GM21390 (cell line): ENCODE measurements around the gene RPL12.
A peak's percentile ranks its signal among the peaks of the same experiment; 100 is the strongest.
"Not testable (repeated sequence)": the region's sequence is repeated elsewhere in the genome, so short reads cannot be mapped to it uniquely, and the experiment has no call there.

Source experiments
- ATAC-seq: cut with Tn5 transposase; IDR thresholded peaks from one replicate; pipeline ENCODE4 v1.9.1; 2021; ENCODE audit not compliant: unreplicated experiment

RPL12 gene

GRCh38 chr9:127470662-127471061 is 19.5 kb upstream of the RPL12 start:
- ATAC-seq, result no peak

- no peak for ATAC-seq
Measured at GRCh38 chr9:127467621-127468020, 16.4 kb upstream of the RPL12 start.

GRCh38 chr9:127466407-127466917 is 15.3 kb upstream of the RPL12 start:
- ATAC-seq, result not testable (repeated sequence)

GRCh38 chr9:127463911-127464310 is 12.7 kb upstream of the RPL12 start:
- no peak for ATAC-seq

- ATAC-seq, result no peak
Measured at GRCh38 chr9:127463382-127463781, 12.2 kb upstream of the RPL12 start.

- ATAC-seq, result no peak
Measured at GRCh38 chr9:127458921-127459320, 7.7 kb upstream of the RPL12 start.

- ATAC-seq, result no peak
Measured at GRCh38 chr9:127457191-127457878, 6.1 kb upstream of the RPL12 start.

- no peak for ATAC-seq
Measured at GRCh38 chr9:127455324-127455992, 4.3 kb upstream of the RPL12 start.

- no peak for ATAC-seq
Measured at GRCh38 chr9:127452691-127453090, 1.5 kb upstream of the RPL12 start.

GRCh38 chr9:127451858-127452656 is 851 bp upstream of the RPL12 start:
- ATAC-seq, result peak; percentile 7

GRCh38 chr9:127451608-127451857 is 327 bp upstream of the RPL12 start:
- ATAC-seq, result peak; percentile 8

GRCh38 chr9:127450243-127450760 is 904 bp downstream of the RPL12 start:
- peak; percentile 1 for ATAC-seq

GRCh38 chr9:127449332-127449966 is 1.8 kb downstream of the RPL12 start:
- ATAC-seq, result no peak

GRCh38 chr9:127448112-127448805 is 2.9 kb downstream of the RPL12 start:
- no peak for ATAC-seq

- ATAC-seq, result no peak
Measured at GRCh38 chr9:127447416-127448111, 3.6 kb downstream of the RPL12 start.

GRCh38 chr9:127446713-127447415 is 4.3 kb downstream of the RPL12 start:
- no peak for ATAC-seq

GRCh38 chr9:127445851-127446712 is 5.1 kb downstream of the RPL12 start:
- ATAC-seq, result no peak
